GM12878 (cell line): Measurements from ENCODE around the gene KRTAP9-4. TPM values are rescaled to one million over a fixed set of nuclear protein-coding genes. Genes with fewer than 3 reads are reported as not detected.

Source experiments
- ATAC-seq: fragments of 200-7000 bp; cut with Tn5 transposase; 3 replicates; pipeline ENCODE4 v1.9.1; 2020; ENCODE audit warnings: mild to moderate bottlenecking, moderate library complexity
- BruUV-seq: library from RNA; stranded (reverse); fragments of 400-500 nt; replicated peaks from 2 replicates; lab custom pipeline; 2021; lab: Mats Ljungman, UMichigan
- CTCF ChIA-PET: fragments of 300-600 bp; sonication (Branson Sonifier 250); formaldehyde crosslinking; extraction: SDS; loops from one replicate; lab custom pipeline; 2021; ENCODE audit warnings: inconsistent platforms; lab: Yijun Ruan, JAX
- POLR2A ChIA-PET: fragments of 350-600 bp; formaldehyde crosslinking; extraction: SDS; loops from one replicate; lab custom pipeline; 2021; ENCODE audit warnings: inconsistent platforms; lab: Charles Lee
- RAD21 ChIA-PET: fragments of 300-600 bp; sonication (Branson Sonifier 250); formaldehyde crosslinking; loops from one replicate; lab custom pipeline; 2023; ENCODE audit warnings: antibody characterized with exemption; ENCODE audit not compliant: unreplicated experiment; lab: Charles Lee
- SMC1A ChIA-PET: fragments of 300-600 bp; sonication (Branson Sonifier 250); formaldehyde crosslinking; loops from one replicate; lab custom pipeline; 2023; ENCODE audit not compliant: unreplicated experiment, uncharacterized antibody; lab: Charles Lee
- DNase-seq: peaks from one replicate; pipeline ENCODE4 v3.0.0-alpha.2; 2011; ENCODE audit warnings: low read depth, low spot score
- FAIRE-seq: peaks from 3 replicates; lab custom pipeline; 2011; peaks lifted over from hg19 to GRCh38; lab: Jason Lieb, UNC
- H2AFZ ChIP-seq: 2 replicates; pipeline ENCODE4 v1.6.0; 2011; ENCODE audit warnings: low read depth, low read length, control low read depth; ENCODE audit not compliant: control insufficient read depth
- H3K27ac ChIP-seq: 2 replicates; pipeline ENCODE4 v1.5.1; 2011; ENCODE audit warnings: control low read depth; ENCODE audit not compliant: control insufficient read depth, insufficient read depth
- H3K27me3 ChIP-seq, 2 experiments: replicated peaks in 1 of 2; 2 replicates each; pipeline versions ENCODE4 v1.6.0 to v1.6.1; 2011; ENCODE audit warnings: low read length in 1 of 2; ENCODE audit not compliant: control insufficient read depth in 2 of 2, insufficient read depth in 2 of 2
- H3K36me3 ChIP-seq, 2 experiments: 2 replicates each; pipeline ENCODE4 v1.5.1; 2011; ENCODE audit warnings: low read length in 1 of 2; ENCODE audit not compliant: control insufficient read depth in 2 of 2, insufficient read depth in 2 of 2
- H3K4me1 ChIP-seq: 2 replicates; pipeline ENCODE4 v1.6.1; 2011; ENCODE audit warnings: mild to moderate bottlenecking, low read length, moderate library complexity, mixed read lengths; ENCODE audit not compliant: control insufficient read depth, insufficient read depth
- H3K4me2 ChIP-seq: 2 replicates; pipeline ENCODE4 v1.6.0; 2011; ENCODE audit warnings: control low read depth; ENCODE audit not compliant: control insufficient read depth, insufficient read depth
- H3K4me3 ChIP-seq: fragments of 200-600 bp; sonication (generic); 2 replicates; pipeline ENCODE4 v1.5.1; 2016
- H3K79me2 ChIP-seq: 2 replicates; pipeline ENCODE4 v1.6.0; 2011; ENCODE audit warnings: low read length; ENCODE audit not compliant: control insufficient read depth, insufficient read depth
- H3K9ac ChIP-seq: 2 replicates; pipeline ENCODE4 v1.8.0; 2011; ENCODE audit warnings: low read length, control low read depth, mixed read lengths; ENCODE audit not compliant: control insufficient read depth, insufficient read depth
- H3K9me3 ChIP-seq: replicated peaks from 3 replicates; pipeline ENCODE4 v1.5.1; 2011; ENCODE audit warnings: mild to moderate bottlenecking, low read length; ENCODE audit not compliant: control insufficient read depth, insufficient read depth
- H4K20me1 ChIP-seq: 2 replicates; pipeline ENCODE4 v1.6.0; 2011; ENCODE audit not compliant: control insufficient read depth, insufficient read depth
- CHD1 ChIP-seq: IDR thresholded peaks from 2 replicates; pipeline ENCODE4 v1.6.1; 2012; ENCODE audit warnings: low read depth, low read length, improper control_type of control experiment
- EED ChIP-seq: sonication (generic); IDR thresholded peaks from 2 replicates; pipeline ENCODE4 v1.6.1; 2016; ENCODE audit warnings: antibody characterized with exemption, low read depth
- JUNB ChIP-seq: IDR thresholded peaks from 2 replicates; pipeline ENCODE4 v1.6.1; 2016; ENCODE audit warnings: antibody characterized with exemption, mild to moderate bottlenecking
- LARP7 ChIP-seq: fragments of 450-650 bp; IDR thresholded peaks from 2 replicates; pipeline ENCODE4 v1.6.1; 2017; ENCODE audit warnings: mild to moderate bottlenecking
- MXI1 ChIP-seq: fragments of 150-350 bp; IDR thresholded peaks from 2 replicates; pipeline ENCODE4 v1.6.1; 2011; ENCODE audit warnings: low read depth, mild to moderate bottlenecking, inconsistent platforms, low read length, improper control_type of control experiment
- SIN3A ChIP-seq: IDR thresholded peaks from 2 replicates; pipeline ENCODE4 v1.6.1; 2012; ENCODE audit warnings: low read depth, low read length, improper control_type of control experiment
- SMARCA5 ChIP-seq: fragments of 450-650 bp; IDR thresholded peaks from 2 replicates; pipeline ENCODE4 v1.6.1; 2017; ENCODE audit warnings: mild to moderate bottlenecking
- SMC3 ChIP-seq: IDR thresholded peaks from 2 replicates; pipeline ENCODE4 v1.6.1; 2011; ENCODE audit warnings: low read length, improper control_type of control experiment, borderline replicate concordance
- SPI1 ChIP-seq: IDR thresholded peaks from 2 replicates; pipeline ENCODE4 v1.6.1; 2011; ENCODE audit warnings: low read depth, mild to moderate bottlenecking, low read length, moderate library complexity, borderline replicate concordance; ENCODE audit not compliant: insufficient read depth
- SREBF1 ChIP-seq: IDR thresholded peaks from 2 replicates; pipeline ENCODE4 v1.6.1; 2012; ENCODE audit warnings: mild to moderate bottlenecking, low read length
- SUPT20H ChIP-seq: IDR thresholded peaks from 2 replicates; pipeline ENCODE4 v1.6.1; 2011; ENCODE audit warnings: low read depth, mild to moderate bottlenecking, low read length, moderate library complexity, borderline replicate concordance; ENCODE audit not compliant: control insufficient read depth
- TCF12 ChIP-seq: IDR thresholded peaks from 2 replicates; pipeline ENCODE4 v1.6.1; 2011; ENCODE audit warnings: low read depth, mild to moderate bottlenecking, low read length
- TCF7 ChIP-seq: IDR thresholded peaks from 2 replicates; pipeline ENCODE4 v1.6.1; 2014; ENCODE audit warnings: antibody characterized with exemption, borderline replicate concordance
- WGBS: methylation state at CpG from one replicate; pipeline ENCODE4 v1.1.6; 2016; ENCODE audit warnings: low lambda C conversion rate; ENCODE audit not compliant: insufficient replicate concordance, insufficient coverage; ENCODE audit errors: missing lambda C conversion rate; 5-methylcytosine and 5-hydroxymethylcytosine counted together
- in situ Hi-C: fragments of 300-500 bp; cut with MboI; formaldehyde crosslinking; loops from 9 replicates; pipeline ENCODE4 v1.14.3; 2018; ENCODE audit warnings: mixed read lengths
- intact Hi-C: fragments of 100-400 bp; cut with micrococcal nuclease; formaldehyde crosslinking; loops from one replicate; pipeline ENCODE4 v1.14.2; 2022; ENCODE audit not compliant: unreplicated experiment
- polyA plus RNA-seq, 11 experiments: library from polyadenylated mRNA; depleted of rRNA in 4 of 11; unstranded in 6 of 11; stranded (reverse) in 5 of 11; fragments of >200 nt; fragmentation: Nextera tagmentation in 4 of 11; fragmentation: Illumina TruSeq in 1 of 11; extraction: Ambion mirVana in 4 of 11; extraction: Trizol in 1 of 11; gene quantifications; 1 replicate in 1 of 11; 2 replicates in 10 of 11; pipeline versions ENCODE4 v1.2.1 to v1.2.3, GENCODE V29; 2011 to 2016; ENCODE audit warnings: inconsistent platforms in 2 of 11, missing spikeins in 2 of 11, low read depth in 1 of 11
- total RNA-seq, 4 experiments: library from RNA; depleted of rRNA in 3 of 4; stranded (reverse); fragments of >200 nt in 3 of 4; fragmentation: Illumina TruSeq in 1 of 4; extraction: Trizol in 1 of 4; gene quantifications; 2 replicates each; pipeline versions ENCODE4 v1.2.1 to v1.2.3, GENCODE V29; 2013 to 2021
- TF ChIP-seq, protein P1 (sequence below): IDR thresholded peaks from 2 replicates; pipeline ENCODE4 v1.6.1; 2011; ENCODE audit warnings: low read depth, mild to moderate bottlenecking, low read length, moderate library complexity, borderline replicate concordance; ENCODE audit errors: extremely low read depth
- TF ChIP-seq, protein P2 (sequence below): fragments of 450-650 bp; IDR thresholded peaks from 2 replicates; pipeline ENCODE4 v1.6.1; 2017; ENCODE audit warnings: mild to moderate bottlenecking, low read depth, inconsistent platforms; ENCODE audit not compliant: poor library complexity, severe bottlenecking

Gene KRTAP9-4
- total and polyA plus RNA-seq, 10 of the 15 experiments (the other 5 are each of a cell fraction or from before 2014, with no cell fraction given): not detected

DNA sequence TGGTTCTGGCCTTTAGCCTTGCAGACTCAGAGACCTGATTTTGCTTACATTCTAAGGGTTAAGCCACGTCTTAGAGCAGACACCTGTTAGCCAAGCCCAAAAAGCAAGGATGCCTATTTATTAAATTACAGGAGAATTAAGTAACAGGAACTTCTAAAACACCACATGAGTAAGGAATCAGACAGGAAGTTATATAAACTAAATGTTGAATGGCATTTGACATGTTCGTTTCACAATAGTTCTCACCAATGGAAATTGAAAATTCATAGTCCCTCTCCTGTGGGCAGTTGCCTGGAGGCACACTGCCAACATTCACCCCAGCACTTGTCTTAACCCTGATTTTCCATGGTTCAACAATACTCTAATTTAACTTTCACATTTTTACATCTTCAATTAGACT, 35.1 kb downstream of the KRTAP9-4 start:
- H3K36me3 ChIP-seq: no peaks in the 10 kb centered on the region
- ChIA-PET SMC1A (no interaction called here), CTCF (no interaction called here)
- no peaks in the 10 kb centered on the region for H3K4me1 ChIP-seq
- DNase-seq (no peak), ATAC-seq (no peak)
- no peaks in the 10 kb centered on the region for H3K9me3 ChIP-seq
- in situ Hi-C loops: no loop called here
- no peaks in the 10 kb centered on the region for H3K79me2 ChIP-seq
- H3K27ac ChIP-seq: no peak overlapping the region
- 0% methylated on average over 2 of the region's 2 CpGs for WGBS
- H2AFZ ChIP-seq: no peak overlapping the region
- TF ChIP-seq TCF12 (no peak), MXI1 (no peak), SIN3A (no peak), SREBF1 (no peak)
- TF ChIP-seq, all 136 proteins: peak for 0
- POLR2A ChIA-PET: no interaction called here
- RAD21 ChIA-PET: no interaction called here
- H4K20me1 ChIP-seq: no peaks in the 10 kb centered on the region
- no peak overlapping the region for H3K4me2 ChIP-seq
- no peak overlapping the region for H3K4me3 ChIP-seq
- intact Hi-C loops: no loop called here
- no peaks in the 10 kb centered on the region for H3K27me3 ChIP-seq
- FAIRE-seq: no peak
- no peak overlapping the region for H3K9ac ChIP-seq
- no TSS peak for BruUV-seq

DNA sequence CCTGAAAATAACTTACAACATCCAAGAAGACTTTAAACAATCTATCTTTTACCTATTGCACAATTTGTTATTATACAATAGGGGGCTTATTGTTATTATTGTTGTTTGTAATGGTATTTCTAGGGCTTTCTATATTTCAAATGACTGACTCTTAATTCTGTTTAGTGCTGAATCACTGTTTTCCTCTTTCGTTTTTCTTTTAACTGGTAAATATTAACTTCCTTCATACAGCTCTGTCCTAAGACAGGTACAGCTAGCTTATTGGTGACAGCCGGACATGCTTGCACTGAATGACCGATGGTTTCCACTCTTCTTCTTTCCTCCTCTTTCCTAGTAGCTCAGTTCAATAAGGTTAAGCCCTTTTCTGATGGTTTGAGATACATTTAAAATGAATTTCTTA, 37.6 kb downstream of the KRTAP9-4 start:
- no peaks in the 10 kb centered on the region; a peak in 1 of 4 replicates for H3K27me3 ChIP-seq
- DNase-seq: no peak
- H3K4me2 ChIP-seq: no peak overlapping the region
- TF ChIP-seq, protein P1, sequence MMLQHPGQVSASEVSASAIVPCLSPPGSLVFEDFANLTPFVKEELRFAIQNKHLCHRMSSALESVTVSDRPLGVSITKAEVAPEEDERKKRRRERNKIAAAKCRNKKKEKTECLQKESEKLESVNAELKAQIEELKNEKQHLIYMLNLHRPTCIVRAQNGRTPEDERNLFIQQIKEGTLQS: no peak
- no peak for TF ChIP-seq CHD1
- no peak for TF ChIP-seq EED
- TF ChIP-seq SUPT20H: no peak
- TF ChIP-seq SMARCA5: no peak
- TF ChIP-seq, protein P2, sequence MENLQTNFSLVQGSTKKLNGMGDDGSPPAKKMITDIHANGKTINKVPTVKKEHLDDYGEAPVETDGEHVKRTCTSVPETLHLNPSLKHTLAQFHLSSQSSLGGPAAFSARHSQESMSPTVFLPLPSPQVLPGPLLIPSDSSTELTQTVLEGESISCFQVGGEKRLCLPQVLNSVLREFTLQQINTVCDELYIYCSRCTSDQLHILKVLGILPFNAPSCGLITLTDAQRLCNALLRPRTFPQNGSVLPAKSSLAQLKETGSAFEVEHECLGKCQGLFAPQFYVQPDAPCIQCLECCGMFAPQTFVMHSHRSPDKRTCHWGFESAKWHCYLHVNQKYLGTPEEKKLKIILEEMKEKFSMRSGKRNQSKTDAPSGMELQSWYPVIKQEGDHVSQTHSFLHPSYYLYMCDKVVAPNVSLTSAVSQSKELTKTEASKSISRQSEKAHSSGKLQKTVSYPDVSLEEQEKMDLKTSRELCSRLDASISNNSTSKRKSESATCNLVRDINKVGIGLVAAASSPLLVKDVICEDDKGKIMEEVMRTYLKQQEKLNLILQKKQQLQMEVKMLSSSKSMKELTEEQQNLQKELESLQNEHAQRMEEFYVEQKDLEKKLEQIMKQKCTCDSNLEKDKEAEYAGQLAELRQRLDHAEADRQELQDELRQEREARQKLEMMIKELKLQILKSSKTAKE: no peak
- no peak for TF ChIP-seq JUNB
- TF ChIP-seq SPI1: no peak
- no peak for TF ChIP-seq TCF7
- no peak for TF ChIP-seq LARP7
- TF ChIP-seq SMC3: no peak
- ChIA-PET RAD21 (no interaction called here), SMC1A (interaction anchor here (0.6 to 0.9 kb wide), 2 partner anchors 376 to 824 kb away, joined by 3 read pairs; no protein-coding TSS in a partner anchor), CTCF (no interaction called here), POLR2A (no interaction called here)
- in situ Hi-C loops: no loop called here
- H3K4me1 ChIP-seq: no peaks in the 10 kb centered on the region
- no peak overlapping the region for H2AFZ ChIP-seq
- H3K27ac ChIP-seq: no peak overlapping the region
- intact Hi-C loops: no loop called here
- H3K9me3 ChIP-seq: no peaks in the 10 kb centered on the region
- no TSS peak for BruUV-seq
- no peak overlapping the region for H3K9ac ChIP-seq
- H3K4me3 ChIP-seq: no peak overlapping the region
- H3K36me3 ChIP-seq: no peaks in the 10 kb centered on the region
- no peak for FAIRE-seq
- H4K20me1 ChIP-seq: no peaks in the 10 kb centered on the region
- no peaks in the 10 kb centered on the region for H3K79me2 ChIP-seq
- WGBS: 15% methylated on average over 3 of the region's 3 CpGs
- no peak for ATAC-seq
